GM12874 (cell line): ENCODE data around the gene VSIR.

ENCODE experiments used
- CTCF ChIP-seq: IDR thresholded peaks from 2 replicates; pipeline ENCODE4 v1.5.1; 2011; ENCODE audit warnings: low read depth, mild to moderate bottlenecking, control low read depth, low read length, moderate library complexity; ENCODE audit not compliant: insufficient read depth

The VSIR gene

GRCh38 chr10:71719042-71719441 is 54.3 kb downstream of the VSIR start:
- TF ChIP-seq CTCF, result no peak

GRCh38 chr10:71718165-71718698 is 55.1 kb downstream of the VSIR start:
- no peak for TF ChIP-seq CTCF

- no peak for TF ChIP-seq CTCF
Observed at GRCh38 chr10:71717551-71717951, 55.8 kb downstream of the VSIR start.

GRCh38 chr10:71717056-71717455 is 56.3 kb downstream of the VSIR start:
- TF ChIP-seq CTCF, result no peak

- TF ChIP-seq CTCF, result no peak
Observed at GRCh38 chr10:71716426-71716825, 56.9 kb downstream of the VSIR start.

- no peak for TF ChIP-seq CTCF
Observed at GRCh38 chr10:71715860-71716259, 57.5 kb downstream of the VSIR start.

GRCh38 chr10:71715026-71715425 is 58.3 kb downstream of the VSIR start:
- TF ChIP-seq CTCF, result no peak

GRCh38 chr10:71714592-71714991 is 58.7 kb downstream of the VSIR start:
- TF ChIP-seq CTCF, result no peak
